OCI-LY1 (cell line): ENCODE measurements around the gene EXOC6B.

Experiments used
- CTCF ChIP-seq: fragments of 200-600 bp; sonication (generic), shearing (Covaris generic); IDR thresholded peaks from 2 replicates; pipeline ENCODE4 v1.5.1; 2017; ENCODE audit warnings: mild to moderate bottlenecking, antibody characterized with exemption, low read length, moderate library complexity, mixed read lengths
- EZH2 ChIP-seq: fragments of 200-600 bp; sonication (generic), shearing (Covaris generic); IDR thresholded peaks from 2 replicates; pipeline ENCODE4 v1.8.0; 2017; ENCODE audit warnings: borderline replicate concordance, mixed run types, mild to moderate bottlenecking, antibody characterized with exemption, low read length, moderate library complexity, mixed read lengths

GRCh38 chr2:72415781-72416475, 409.9 kb downstream of the EXOC6B start:
- TF ChIP-seq CTCF (no peak), EZH2 (no peak)
